AG09309 (cell line): Measurements from ENCODE around the gene PLXNA3.

Experiments
- DNase-seq: peaks from one replicate; pipeline ENCODE4 v3.0.0-alpha.2; 2010; ENCODE audit warnings: low read depth
- H3K4me3 ChIP-seq: 2 replicates; pipeline ENCODE4 v1.5.1; 2011; ENCODE audit warnings: mild to moderate bottlenecking, low read depth, low read length, moderate library complexity; ENCODE audit not compliant: control insufficient read depth
- TF ChIP-seq, protein P1 (sequence below): IDR thresholded peaks from 2 replicates; pipeline ENCODE4 v1.5.1; 2011; ENCODE audit warnings: mild to moderate bottlenecking, low read depth, low read length, inconsistent platforms; ENCODE audit not compliant: insufficient read depth, control insufficient read depth; ENCODE audit errors: missing control alignments

Gene PLXNA3

DNA sequence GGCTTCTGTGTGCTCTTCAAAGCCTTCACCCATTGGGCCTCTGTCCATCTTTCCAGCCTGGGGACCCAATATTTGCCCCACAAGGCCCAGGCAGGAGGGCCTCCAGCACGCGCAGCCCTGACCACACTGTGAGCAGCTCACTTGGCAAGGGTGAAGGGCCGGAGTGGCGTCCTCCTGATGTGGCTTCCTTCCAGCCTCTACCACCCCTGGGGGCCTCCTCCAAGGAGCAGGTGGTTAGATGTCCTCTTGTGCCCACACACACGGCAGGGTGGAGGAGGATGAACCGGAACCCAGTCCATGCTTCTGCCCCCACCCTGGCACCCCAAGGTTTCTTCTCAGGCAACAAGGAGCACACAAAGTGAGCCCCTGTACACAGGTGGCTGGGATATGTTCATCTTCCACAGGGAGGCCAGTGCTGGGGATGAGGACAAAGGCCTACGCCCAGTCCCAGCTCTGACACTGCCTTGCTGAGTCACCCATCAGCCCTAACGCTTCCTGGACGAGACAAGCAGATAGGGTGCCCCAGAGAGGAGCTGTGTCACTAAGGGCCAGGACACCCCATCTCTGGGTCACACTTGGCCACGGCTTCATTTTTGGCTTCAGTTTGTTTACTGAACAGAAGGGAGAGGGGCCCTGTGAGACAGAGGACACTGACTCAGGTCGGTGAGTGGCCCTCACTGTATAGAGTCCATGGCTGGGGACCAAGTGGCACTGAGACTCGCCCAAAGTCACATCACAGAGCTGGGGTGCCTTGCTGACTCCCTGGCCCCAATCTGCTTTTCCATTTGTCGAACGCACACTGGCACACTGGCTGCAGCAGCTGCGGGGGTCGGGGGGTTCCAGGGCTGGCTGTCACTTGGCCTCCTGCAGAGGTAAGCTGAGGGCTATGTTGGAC is 26.4 kb downstream of the PLXNA3 start:
- DNase-seq = no peak

DNA sequence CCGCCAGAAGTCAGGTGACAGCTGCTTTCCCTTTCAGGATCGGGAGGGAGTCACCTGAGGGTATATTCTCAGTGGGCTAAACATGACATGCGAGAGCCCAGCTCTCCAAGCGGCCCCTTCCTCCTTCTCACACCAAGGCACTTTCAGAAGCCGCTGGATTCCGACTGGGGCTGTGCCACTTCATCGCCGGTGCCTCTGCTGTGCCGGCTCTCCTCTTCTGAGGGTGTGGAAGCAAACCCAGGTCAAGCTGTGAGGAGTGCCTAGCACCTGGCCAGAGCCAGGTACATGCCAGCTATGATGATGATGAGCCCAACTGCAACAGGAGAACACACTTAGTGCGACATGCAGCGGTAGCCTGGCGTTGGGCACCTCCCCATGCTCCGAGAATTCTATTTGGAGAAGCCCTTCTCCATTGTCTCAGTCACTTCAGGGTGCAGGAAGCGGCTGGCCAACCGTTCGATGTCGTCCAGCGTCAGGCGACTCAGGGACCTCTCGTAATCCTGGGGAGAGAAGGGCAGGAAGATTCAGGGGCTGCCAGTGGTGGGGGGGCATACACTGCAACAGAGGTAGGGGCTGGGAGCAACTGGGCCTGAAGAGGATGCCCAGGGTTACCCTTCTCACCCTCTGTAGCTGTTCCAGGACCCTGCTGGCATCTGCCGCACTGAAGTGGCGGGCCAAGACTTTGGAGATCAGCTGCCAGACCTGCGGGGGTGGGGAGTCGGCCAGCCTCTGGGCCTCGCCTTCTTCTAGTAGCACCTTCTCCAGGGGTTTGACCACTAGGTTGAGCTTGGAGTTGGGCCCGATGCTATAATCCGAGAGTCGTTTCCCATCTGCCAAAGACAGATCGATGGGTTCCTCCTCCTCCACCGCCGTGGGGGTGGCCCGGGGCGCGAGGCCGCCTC is 27.3 kb downstream of the PLXNA3 start:
- TF ChIP-seq, protein P1, sequence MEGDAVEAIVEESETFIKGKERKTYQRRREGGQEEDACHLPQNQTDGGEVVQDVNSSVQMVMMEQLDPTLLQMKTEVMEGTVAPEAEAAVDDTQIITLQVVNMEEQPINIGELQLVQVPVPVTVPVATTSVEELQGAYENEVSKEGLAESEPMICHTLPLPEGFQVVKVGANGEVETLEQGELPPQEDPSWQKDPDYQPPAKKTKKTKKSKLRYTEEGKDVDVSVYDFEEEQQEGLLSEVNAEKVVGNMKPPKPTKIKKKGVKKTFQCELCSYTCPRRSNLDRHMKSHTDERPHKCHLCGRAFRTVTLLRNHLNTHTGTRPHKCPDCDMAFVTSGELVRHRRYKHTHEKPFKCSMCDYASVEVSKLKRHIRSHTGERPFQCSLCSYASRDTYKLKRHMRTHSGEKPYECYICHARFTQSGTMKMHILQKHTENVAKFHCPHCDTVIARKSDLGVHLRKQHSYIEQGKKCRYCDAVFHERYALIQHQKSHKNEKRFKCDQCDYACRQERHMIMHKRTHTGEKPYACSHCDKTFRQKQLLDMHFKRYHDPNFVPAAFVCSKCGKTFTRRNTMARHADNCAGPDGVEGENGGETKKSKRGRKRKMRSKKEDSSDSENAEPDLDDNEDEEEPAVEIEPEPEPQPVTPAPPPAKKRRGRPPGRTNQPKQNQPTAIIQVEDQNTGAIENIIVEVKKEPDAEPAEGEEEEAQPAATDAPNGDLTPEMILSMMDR = no peak
- H3K4me3 ChIP-seq = peak overlapping the region; percentile 56
- DNase-seq = no peak

More for the DNA sequence above, 26.4 kb downstream of the PLXNA3 start:
- H3K4me3 ChIP-seq = no peak overlapping the region
- TF ChIP-seq, protein P1 = no peak

DNA sequence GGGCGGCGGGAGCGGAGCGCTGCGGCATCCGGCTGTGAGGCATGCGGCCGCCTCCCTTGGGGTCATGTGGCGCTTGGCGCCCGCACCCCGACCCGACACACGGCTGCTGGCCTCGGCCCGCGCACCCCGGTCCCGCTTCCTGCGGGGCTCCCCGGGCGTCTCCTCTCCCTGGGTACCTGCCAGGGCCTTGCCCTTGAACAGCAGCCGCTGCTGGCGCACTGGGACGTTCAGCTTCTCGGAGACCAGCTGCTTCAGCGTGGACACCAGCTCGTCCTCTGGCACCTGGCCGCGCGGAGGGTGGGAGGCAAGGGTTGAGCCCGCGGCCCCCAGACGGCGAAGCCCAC is 27.9 kb downstream of the PLXNA3 start:
- peak overlapping the region; percentile 56 for H3K4me3 ChIP-seq
- no peak for DNase-seq
- TF ChIP-seq, protein P1 = no peak

DNA sequence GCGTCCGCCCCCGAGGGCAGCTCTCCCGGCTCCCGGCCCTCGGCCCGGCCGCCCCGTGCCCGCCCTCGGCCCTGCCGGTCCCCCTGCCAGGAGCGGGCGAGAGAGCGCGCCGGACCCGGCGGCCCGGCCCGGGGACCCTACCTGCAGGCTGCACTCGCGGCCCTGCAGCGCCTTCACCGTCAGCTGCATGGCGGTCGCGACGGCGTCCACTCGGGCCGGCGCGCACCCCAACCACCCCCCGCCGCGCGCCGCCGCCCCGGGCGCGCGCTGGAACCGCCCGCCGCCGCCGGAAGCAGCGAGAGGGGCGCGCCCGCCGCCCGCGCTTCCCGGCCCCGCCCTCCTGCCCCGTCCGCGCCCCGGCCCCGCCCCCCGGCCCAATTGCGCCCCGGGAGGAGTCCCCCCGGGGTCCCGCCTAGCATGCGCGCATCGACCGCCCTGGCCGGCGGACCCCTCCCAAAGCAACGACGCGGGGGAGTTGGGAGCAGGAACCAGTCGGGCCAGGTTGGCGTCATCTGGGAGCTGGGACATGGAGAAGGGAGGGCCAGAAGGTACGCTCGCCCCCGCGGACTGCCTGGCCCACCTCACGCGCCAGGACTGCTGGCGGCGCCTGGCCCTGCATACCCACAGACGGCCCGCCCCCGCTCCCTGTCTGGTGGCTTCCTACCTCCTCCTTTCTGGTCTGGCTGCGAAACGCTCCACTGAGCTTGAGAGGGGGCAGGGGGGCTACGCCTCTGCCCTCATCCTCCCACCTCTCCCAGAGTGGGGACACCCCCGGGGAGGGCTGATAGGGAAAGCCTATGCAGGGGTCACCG is 28.5 kb downstream of the PLXNA3 start, which contains the start of gene UBL4A:
Gene UBL4A, minus strand, starts transcription at position 220 of the 812 bp plus-strand sequence. Its CDS starts 31 bp downstream, at position 189.
- TF ChIP-seq, protein P1 = no peak
- no peak for DNase-seq
- H3K4me3 ChIP-seq = peak within 1 kb of the TSS; percentile 56

DNA sequence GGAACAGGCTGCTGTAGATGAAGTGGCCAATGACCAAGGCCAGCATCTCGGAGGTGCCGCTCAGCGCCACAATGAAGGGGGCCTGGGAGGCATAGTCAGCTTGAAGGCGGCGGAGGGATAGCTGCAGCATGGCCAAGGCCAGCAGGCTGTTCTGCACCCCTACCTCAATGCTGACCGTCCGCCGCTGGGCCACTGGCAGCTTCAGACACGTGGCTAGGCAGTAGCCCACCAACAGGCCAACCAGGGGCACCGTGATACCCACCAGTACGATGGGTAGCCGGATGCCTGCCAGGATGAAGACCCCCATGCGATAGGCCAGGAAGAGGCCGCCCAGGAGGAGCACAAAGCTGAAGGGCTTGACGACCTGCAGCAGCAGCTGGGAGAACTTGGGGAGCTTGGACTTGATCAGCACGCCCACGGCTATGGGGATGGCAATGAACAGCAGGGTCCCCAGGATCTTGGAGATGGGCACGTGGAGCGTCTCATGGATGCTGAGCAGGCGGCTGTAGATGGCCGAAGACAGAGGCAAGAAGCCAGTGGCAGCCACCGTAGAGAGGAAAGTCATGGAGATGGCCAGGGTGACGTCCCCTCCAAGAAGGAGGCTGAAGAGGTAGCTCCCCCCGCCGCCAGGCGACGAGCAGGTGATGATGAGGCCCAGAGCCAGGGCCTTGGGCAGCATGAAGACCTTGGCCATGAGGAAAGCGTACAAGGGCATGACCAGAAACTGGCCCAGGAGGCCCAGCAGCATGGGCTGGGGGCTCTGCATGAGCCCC is 29.6 kb downstream of the PLXNA3 start:
- H3K4me3 ChIP-seq = no peak overlapping the region
- TF ChIP-seq, protein P1 = no peak
- DNase-seq = no peak
